HCT116 (cell line): Measurements from ENCODE around the gene SCD5. TPM values are rescaled to one million over a fixed set of nuclear protein-coding genes. Genes with fewer than 3 reads are reported as not detected.

ENCODE experiments used
- ATAC-seq: fragments of 200-7000 bp; cut with Tn5 transposase; 2 replicates; pipeline ENCODE4 v1.9.1; 2020; ENCODE audit warnings: mild to moderate bottlenecking, moderate library complexity
- BruUV-seq: library from RNA; stranded (reverse); fragments of 400-500 nt; replicated peaks from 2 replicates; lab custom pipeline; 2021; lab: Mats Ljungman, UMichigan
- CTCF ChIA-PET: fragments of 300-600 bp; sonication (Branson Sonifier 250); formaldehyde crosslinking; loops from one replicate; lab custom pipeline; 2021; ENCODE audit warnings: antibody characterized with exemption; lab: Charles Lee
- POLR2A ChIA-PET: fragments of 300-600, 350-600 bp; sonication (Branson Sonifier 250); formaldehyde crosslinking; loops from one replicate; lab custom pipeline; 2021; ENCODE audit warnings: antibody characterized with exemption; lab: Charles Lee
- RAD21 ChIA-PET, 2 experiments: fragments of 300-600 bp; sonication (Branson Sonifier 250); formaldehyde crosslinking; loops; one replicate each; lab custom pipeline; 2023; ENCODE audit warnings: low total read pairs in 2 of 2; ENCODE audit not compliant: uncharacterized antibody in 2 of 2, unreplicated experiment in 2 of 2, low non-redundant PET in 1 of 2; lab: Charles Lee
- DNase-seq: peaks from one replicate; pipeline ENCODE4 v3.0.0-alpha.2; 2010; ENCODE audit warnings: low read depth, low spot score
- H2AFZ ChIP-seq: fragments of 200-600 bp; shearing (Covaris generic), sonication (generic); 2 replicates; pipeline ENCODE4 v1.6.1; 2017; ENCODE audit warnings: low read depth, mixed run types, mixed read lengths, antibody characterized with exemption, low read length; ENCODE audit not compliant: poor library complexity, severe bottlenecking
- H3K27ac ChIP-seq: 2 replicates; pipeline ENCODE4 v1.5.1; 2012; ENCODE audit warnings: low read depth, low read length
- H3K27me3 ChIP-seq: fragments of 200-600 bp; sonication (generic); 2 replicates; pipeline ENCODE4 v1.6.1; 2016; ENCODE audit warnings: mixed run types, low read length, mixed read lengths; ENCODE audit not compliant: insufficient read depth
- H3K36me3 ChIP-seq, 2 experiments: fragments of 200-500 bp in 1 of 2; fragments of 200-600 bp in 1 of 2; sonication (Bioruptor generic) in 1 of 2; sonication (generic) in 1 of 2; 2 replicates each; pipeline versions ENCODE4 v1.5.1 to v1.6.1; 2014 to 2016; ENCODE audit warnings: low read length in 2 of 2, inconsistent platforms in 1 of 2, mixed read lengths in 1 of 2, mixed run types in 1 of 2; ENCODE audit not compliant: insufficient read depth in 2 of 2, control insufficient read depth in 1 of 2
- H3K4me1 ChIP-seq, 2 experiments: fragments of 200-600 bp in 1 of 2; sonication (generic) in 1 of 2; 2 replicates each; pipeline versions ENCODE4 v1.5.1 to v1.6.1; 2012 to 2017; ENCODE audit warnings: low read length in 2 of 2, inconsistent platforms in 1 of 2, mild to moderate bottlenecking in 1 of 2, mixed read lengths in 1 of 2, mixed run types in 1 of 2, moderate library complexity in 1 of 2; ENCODE audit not compliant: insufficient read depth in 2 of 2, control insufficient read depth in 1 of 2
- H3K4me2 ChIP-seq: fragments of 200-600 bp; sonication (generic); 2 replicates; pipeline ENCODE4 v1.6.1; 2017; ENCODE audit warnings: mixed run types, low read length, mixed read lengths
- H3K4me3 ChIP-seq, 2 experiments: fragments of 200-600 bp in 1 of 2; sonication (generic) in 1 of 2; replicated peaks in 1 of 2; 2 replicates each; pipeline ENCODE4 v1.5.1; 2011 to 2016; ENCODE audit warnings: low read length in 2 of 2, control low read depth in 1 of 2, low read depth in 1 of 2, mild to moderate bottlenecking in 1 of 2, mixed read lengths in 1 of 2, mixed run types in 1 of 2
- H3K79me2 ChIP-seq: fragments of 200-600 bp; sonication (generic); 2 replicates; pipeline ENCODE4 v1.6.1; 2017; ENCODE audit warnings: mild to moderate bottlenecking, mixed run types, low read length, moderate library complexity, mixed read lengths; ENCODE audit not compliant: insufficient read depth
- H3K9ac ChIP-seq: fragments of 200-600 bp; sonication (generic); 2 replicates; pipeline ENCODE4 v1.6.1; 2016; ENCODE audit warnings: low read length, mixed read lengths
- H3K9me2 ChIP-seq: fragments of 200-600 bp; sonication (generic), shearing (Covaris generic); 2 replicates; pipeline ENCODE4 v1.6.1; 2017; ENCODE audit warnings: mixed run types, mild to moderate bottlenecking, moderate library complexity; ENCODE audit not compliant: insufficient read depth
- H3K9me3 ChIP-seq, 2 experiments: fragments of 200-500 bp in 1 of 2; fragments of 200-600 bp in 1 of 2; sonication (Bioruptor generic) in 1 of 2; sonication (generic) in 1 of 2; 2 replicates each; pipeline ENCODE4 v1.6.1; 2014 to 2017; ENCODE audit warnings: low read length in 2 of 2, mixed read lengths in 2 of 2, inconsistent platforms in 1 of 2, low read depth in 1 of 2, mild to moderate bottlenecking in 1 of 2, mixed run types in 1 of 2, moderate library complexity in 1 of 2; ENCODE audit not compliant: control insufficient read depth in 1 of 2, insufficient read depth in 1 of 2
- H4K20me1 ChIP-seq: fragments of 200-600 bp; sonication (generic), shearing (Covaris generic); 2 replicates; pipeline ENCODE4 v1.6.1; 2017; ENCODE audit warnings: mixed run types, mild to moderate bottlenecking, moderate library complexity; ENCODE audit not compliant: insufficient read depth
- CTCF ChIP-seq, 3 experiments: fragments of 200-600 bp in 1 of 3; sonication (generic) in 1 of 3; IDR thresholded peaks in 2 of 3; conservative IDR thresholded peaks in 1 of 3; 2 replicates each; pipeline ENCODE4 v1.5.1; 2012 to 2017; ENCODE audit warnings: low read depth in 2 of 3, low read length in 2 of 3, antibody characterized with exemption in 1 of 3, borderline replicate concordance in 1 of 3, control low read depth in 1 of 3, mild to moderate bottlenecking in 1 of 3, mixed read lengths in 1 of 3, mixed run types in 1 of 3, moderate library complexity in 1 of 3; ENCODE audit not compliant: insufficient read depth in 1 of 3
- ELF1 ChIP-seq: IDR thresholded peaks from 2 replicates; pipeline ENCODE4 v1.6.1; 2012; ENCODE audit warnings: low read depth, borderline replicate concordance
- REST ChIP-seq: IDR thresholded peaks from 2 replicates; pipeline ENCODE4 v1.6.1; 2012; ENCODE audit warnings: low read depth
- intact Hi-C: fragments of 100-400 bp; cut with micrococcal nuclease; formaldehyde crosslinking; loops from 2 replicates; pipeline ENCODE4 v1.10.0; 2022
- total RNA-seq: library from RNA; stranded (reverse); gene quantifications from one replicate; pipeline ENCODE4 v1.2.1, GENCODE V29; 2021; ENCODE audit not compliant: unreplicated experiment

SCD5 gene
- total RNA-seq, 1 experiment from 2014 or later = 21.7 TPM

- no peak for TF ChIP-seq CTCF (IDR thresholded peaks at IDR 0.05 in 2 of 3, conservative IDR thresholded peaks at IDR 0.05 in 1 of 3; ENCODE audit: borderline replicate concordance in 1 of 3, insufficient read depth in 1 of 3, low read depth in 2 of 3, low read length in 2 of 3)
- TF ChIP-seq, all 23 proteins: peak for 0
Observed at GRCh38 chr4:82810176-82810575, 11.6 kb upstream of the SCD5 start (continued).

GRCh38 chr4:82809619-82810018, 11.0 kb upstream of the SCD5 start:
- no peak overlapping the region for H2AFZ ChIP-seq
- ChIA-PET RAD21 (no interaction called here), POLR2A (no interaction called here), CTCF (no interaction called here)
- no peak overlapping the region for H3K27ac ChIP-seq
- no peak overlapping the region for H3K9ac ChIP-seq
- H3K79me2 ChIP-seq = no peaks in the 10 kb centered on the region
- intact Hi-C loops = no loop called here
- H4K20me1 ChIP-seq = no peaks in the 10 kb centered on the region
- no peaks in the 10 kb centered on the region for H3K27me3 ChIP-seq
- DNase-seq (no peak), ATAC-seq (no peak)
- no TSS peak for BruUV-seq
- H3K36me3 ChIP-seq = no peaks in the 10 kb centered on the region
- no peak overlapping the region for H3K4me2 ChIP-seq
- H3K4me1 ChIP-seq = no peaks in the 10 kb centered on the region
- H3K4me3 ChIP-seq = no peak overlapping the region
- H3K9me3 ChIP-seq = no peaks in the 10 kb centered on the region
- no peaks in the 10 kb centered on the region for H3K9me2 ChIP-seq
- no peak for TF ChIP-seq ELF1
- TF ChIP-seq REST = no peak
